ENCODE results near the gene LBH.

Gene LBH

GRCh38 chr2:30235859-30236535, 4.7 kb downstream of the LBH start:
- DNase-seq: peak; percentile 66

- no peak for DNase-seq
These were observed 5.4 kb downstream of the LBH start for GRCh38 chr2:30236591-30237238.

GRCh38 chr2:30237239-30237965, 6.1 kb downstream of the LBH start:
- DNase-seq: peak; percentile 55

GRCh38 chr2:30237966-30238800, 6.8 kb downstream of the LBH start:
- peak; percentile 2 for DNase-seq

GRCh38 chr2:30239308-30239985, 8.1 kb downstream of the LBH start:
- peak; percentile 76 for DNase-seq

- peak; percentile 2 for DNase-seq
These were observed 8.8 kb downstream of the LBH start for GRCh38 chr2:30239986-30240752.

- no peak for DNase-seq
These were observed 11.9 kb downstream of the LBH start for GRCh38 chr2:30243231-30243630.

GRCh38 chr2:30245364-30245763, 14.0 kb downstream of the LBH start:
- no peak for DNase-seq

GRCh38 chr2:30248791-30249190, 17.5 kb downstream of the LBH start:
- DNase-seq: no peak

GRCh38 chr2:30249354-30249753, 18.0 kb downstream of the LBH start:
- no peak for DNase-seq

- no peak for DNase-seq
These were observed 19.1 kb downstream of the LBH start for GRCh38 chr2:30250421-30250820.

GRCh38 chr2:30252723-30253701, 21.7 kb downstream of the LBH start:
- DNase-seq: peak; percentile 73

GRCh38 chr2:30253873-30254684, 22.7 kb downstream of the LBH start:
- no peak for DNase-seq

GRCh38 chr2:30254685-30255001, 23.3 kb downstream of the LBH start:
- DNase-seq: no peak

- no peak for DNase-seq
These were observed 23.7 kb downstream of the LBH start for GRCh38 chr2:30255026-30255425.

- no peak for DNase-seq
These were observed 24.4 kb downstream of the LBH start for GRCh38 chr2:30255466-30256408.

GRCh38 chr2:30257266-30258214, 26.2 kb downstream of the LBH start:
- DNase-seq: no peak

Measured in activated naive CD4-positive, alpha-beta T cell treated with Interleukin-2 at 50 U/mL for 16 hours (primary cell).